ENCODE measurements around the gene RNASE11.

The RNASE11 gene

GRCh38 chr14:20563971-20564370 is 23.8 kb downstream of the RNASE11 start:
- no peaks in the 10 kb centered on the region for H3K36me3 ChIP-seq
- no peak for DNase-seq
- peaks cover 1% of the 10 kb centered on the region for H3K9me3 ChIP-seq (ENCODE audit: severe bottlenecking)
- H3K27me3 ChIP-seq (ENCODE audit: insufficient read depth, low read depth, severe bottlenecking): peaks cover 53% of the 10 kb centered on the region
- TF ChIP-seq, protein P1, sequence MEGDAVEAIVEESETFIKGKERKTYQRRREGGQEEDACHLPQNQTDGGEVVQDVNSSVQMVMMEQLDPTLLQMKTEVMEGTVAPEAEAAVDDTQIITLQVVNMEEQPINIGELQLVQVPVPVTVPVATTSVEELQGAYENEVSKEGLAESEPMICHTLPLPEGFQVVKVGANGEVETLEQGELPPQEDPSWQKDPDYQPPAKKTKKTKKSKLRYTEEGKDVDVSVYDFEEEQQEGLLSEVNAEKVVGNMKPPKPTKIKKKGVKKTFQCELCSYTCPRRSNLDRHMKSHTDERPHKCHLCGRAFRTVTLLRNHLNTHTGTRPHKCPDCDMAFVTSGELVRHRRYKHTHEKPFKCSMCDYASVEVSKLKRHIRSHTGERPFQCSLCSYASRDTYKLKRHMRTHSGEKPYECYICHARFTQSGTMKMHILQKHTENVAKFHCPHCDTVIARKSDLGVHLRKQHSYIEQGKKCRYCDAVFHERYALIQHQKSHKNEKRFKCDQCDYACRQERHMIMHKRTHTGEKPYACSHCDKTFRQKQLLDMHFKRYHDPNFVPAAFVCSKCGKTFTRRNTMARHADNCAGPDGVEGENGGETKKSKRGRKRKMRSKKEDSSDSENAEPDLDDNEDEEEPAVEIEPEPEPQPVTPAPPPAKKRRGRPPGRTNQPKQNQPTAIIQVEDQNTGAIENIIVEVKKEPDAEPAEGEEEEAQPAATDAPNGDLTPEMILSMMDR (IDR thresholded peaks at IDR 0.05; ENCODE audit: low read depth, low read length): no peak
- no peak overlapping the region for H3K27ac ChIP-seq
- H3K4me3 ChIP-seq (ENCODE audit: low read depth, low read length): no peak overlapping the region

- H3K27ac ChIP-seq: no peak within 1 kb of the TSS
- H3K9me3 ChIP-seq (ENCODE audit: severe bottlenecking): no peaks in the 10 kb centered on the region
- no peaks in the 10 kb centered on the region for H3K36me3 ChIP-seq
- no peak for DNase-seq
- H3K27me3 ChIP-seq (ENCODE audit: insufficient read depth, low read depth, severe bottlenecking): peaks cover 65% of the 10 kb centered on the region
- H3K4me3 ChIP-seq (ENCODE audit: low read depth, low read length): no peak within 1 kb of the TSS
- TF ChIP-seq, protein P1 (IDR thresholded peaks at IDR 0.05; ENCODE audit: low read depth, low read length): no peak
These were observed 26.8 kb downstream of the RNASE11 start, which contains the start of gene RNASE9 for GRCh38 chr14:20560961-20561360. RNASE9 (minus strand) TSS chr14:20561047.

- Histone ChIP-seq H3K9me3 (ENCODE audit: severe bottlenecking) (no peaks in the 10 kb centered on the region), H3K27ac (no peak overlapping the region), H3K36me3 (no peaks in the 10 kb centered on the region), H3K4me3 (ENCODE audit: low read depth, low read length) (no peak overlapping the region), H3K27me3 (ENCODE audit: insufficient read depth, low read depth, severe bottlenecking) (peaks cover 72% of the 10 kb centered on the region)
- TF ChIP-seq, protein P1 (IDR thresholded peaks at IDR 0.05; ENCODE audit: low read depth, low read length): no peak
- no peak for DNase-seq
These were observed 28.3 kb downstream of the RNASE11 start for GRCh38 chr14:20559461-20559904.

- Histone ChIP-seq H3K4me3 (ENCODE audit: low read depth, low read length) (no peak overlapping the region), H3K36me3 (no peaks in the 10 kb centered on the region), H3K27ac (no peak overlapping the region), H3K27me3 (ENCODE audit: insufficient read depth, low read depth, severe bottlenecking) (peaks cover 76% of the 10 kb centered on the region), H3K9me3 (ENCODE audit: severe bottlenecking) (no peaks in the 10 kb centered on the region)
- TF ChIP-seq, protein P1 (IDR thresholded peaks at IDR 0.05; ENCODE audit: low read depth, low read length): no peak
- no peak for DNase-seq
These were observed 30.6 kb downstream of the RNASE11 start for GRCh38 chr14:20557212-20557542.

GRCh38 chr14:20556500-20557211 is 31.1 kb downstream of the RNASE11 start:
- no peak for DNase-seq
- Histone ChIP-seq H3K27ac (no peak overlapping the region), H3K36me3 (no peaks in the 10 kb centered on the region), H3K27me3 (ENCODE audit: insufficient read depth, low read depth, severe bottlenecking) (peaks cover 77% of the 10 kb centered on the region), H3K9me3 (ENCODE audit: severe bottlenecking) (no peaks in the 10 kb centered on the region), H3K4me3 (ENCODE audit: low read depth, low read length) (no peak overlapping the region)
- TF ChIP-seq, protein P1 (IDR thresholded peaks at IDR 0.05; ENCODE audit: low read depth, low read length): no peak

GRCh38 chr14:20555845-20556244 is 32.0 kb downstream of the RNASE11 start:
- Histone ChIP-seq H3K36me3 (no peaks in the 10 kb centered on the region), H3K4me3 (ENCODE audit: low read depth, low read length) (no peak overlapping the region), H3K9me3 (ENCODE audit: severe bottlenecking) (no peaks in the 10 kb centered on the region), H3K27ac (no peak overlapping the region), H3K27me3 (ENCODE audit: insufficient read depth, low read depth, severe bottlenecking) (peaks cover 77% of the 10 kb centered on the region)
- TF ChIP-seq, protein P1 (IDR thresholded peaks at IDR 0.05; ENCODE audit: low read depth, low read length): no peak
- no peak for DNase-seq

Measured in WERI-Rb-1 (cell line).